ENCODE measurements around the gene KHDC1L.
A peak's percentile ranks its signal among the peaks of the same experiment; 100 is the strongest.
"Not testable (repeated sequence)": the region's sequence is repeated elsewhere in the genome, so short reads cannot be mapped to it uniquely, and the experiment has no call there.

The KHDC1L gene

GRCh38 chr6:73225396-73225795 is at the start of gene KHDC1L:
Gene KHDC1L (minus strand): TSS chr6:73225496. CDS start chr6:73225408, 88 bp downstream.
- DNase-seq, result no peak

- DNase-seq, result not testable (repeated sequence)
These were observed 44.0 kb upstream of the KHDC1L start for GRCh38 chr6:73269296-73269695.

- not testable (repeated sequence) for DNase-seq
These were observed 43.6 kb upstream of the KHDC1L start for GRCh38 chr6:73268896-73269295.

- DNase-seq, result no peak
These were observed 39.1 kb upstream of the KHDC1L start for GRCh38 chr6:73264446-73264845.

- DNase-seq, result no peak
These were observed 38.2 kb upstream of the KHDC1L start for GRCh38 chr6:73263570-73263909.

GRCh38 chr6:73262671-73263569 is 37.6 kb upstream of the KHDC1L start, which contains the start of gene KHDC1:
Gene KHDC1 (minus strand): TSS chr6:73263196. CDS start chr6:73242517, 20,679 bp downstream.
- DNase-seq, result peak; percentile 76

GRCh38 chr6:73258721-73259120 is 33.4 kb upstream of the KHDC1L start:
- no peak for DNase-seq

- DNase-seq, result not testable (repeated sequence)
These were observed 29.0 kb upstream of the KHDC1L start for GRCh38 chr6:73254323-73254722.

- no peak for DNase-seq
These were observed 27.4 kb upstream of the KHDC1L start for GRCh38 chr6:73252703-73253102.

- DNase-seq, result no peak
These were observed 24.7 kb upstream of the KHDC1L start for GRCh38 chr6:73250016-73250415.

- DNase-seq, result no peak
These were observed 23.1 kb upstream of the KHDC1L start for GRCh38 chr6:73248192-73248903.

GRCh38 chr6:73242001-73242400 is 16.7 kb upstream of the KHDC1L start:
- DNase-seq, result no peak

- no peak for DNase-seq
These were observed 15.4 kb upstream of the KHDC1L start for GRCh38 chr6:73240730-73241129.

GRCh38 chr6:73236144-73236750 is 11.0 kb upstream of the KHDC1L start:
- no peak for DNase-seq

- no peak for DNase-seq
These were observed 9.4 kb upstream of the KHDC1L start for GRCh38 chr6:73234733-73235132.

GRCh38 chr6:73233971-73234370 is 8.7 kb upstream of the KHDC1L start:
- not testable (repeated sequence) for DNase-seq

GRCh38 chr6:73233048-73233447 is 7.8 kb upstream of the KHDC1L start:
- no peak for DNase-seq

GRCh38 chr6:73231986-73232391 is 6.7 kb upstream of the KHDC1L start:
- DNase-seq, result no peak

GRCh38 chr6:73227606-73228255 is 2.4 kb upstream of the KHDC1L start:
- DNase-seq, result no peak

GRCh38 chr6:73216859-73217258 is 8.4 kb downstream of the KHDC1L start:
- no peak for DNase-seq

GRCh38 chr6:73209117-73209516 is 16.2 kb downstream of the KHDC1L start:
- no peak for DNase-seq

GRCh38 chr6:73207221-73207837 is 18.0 kb downstream of the KHDC1L start:
- no peak for DNase-seq

- DNase-seq, result no peak
These were observed 21.0 kb downstream of the KHDC1L start for GRCh38 chr6:73204252-73204651.
